PFSK-1 (cell line): ENCODE data around the gene DOCK4.

ENCODE experiments used
- FOXP2 ChIP-seq: optimal IDR thresholded peaks from 2 replicates; pipeline ENCODE3; 2011; ENCODE audit warnings: borderline replicate concordance, control low read depth, inconsistent platforms; ENCODE audit not compliant: insufficient read depth; ENCODE audit errors: extremely low read length, extremely low read depth
- POLR2AphosphoS5 ChIP-seq: IDR thresholded peaks from 2 replicates; pipeline ENCODE4 v1.6.1; 2012; ENCODE audit warnings: low read depth, mild to moderate bottlenecking, control low read depth, low read length, moderate library complexity
- SIN3A ChIP-seq: IDR thresholded peaks from 2 replicates; pipeline ENCODE4 v1.6.1; 2012; ENCODE audit warnings: mild to moderate bottlenecking, low read length, moderate library complexity, borderline replicate concordance; ENCODE audit not compliant: insufficient read depth
- TAF1 ChIP-seq: IDR thresholded peaks from 2 replicates; pipeline ENCODE4 v1.6.1; 2012; ENCODE audit warnings: low read length, control low read depth, borderline replicate concordance; ENCODE audit not compliant: insufficient read depth
- TF ChIP-seq, protein P1 (sequence below), 2 experiments: IDR thresholded peaks; 2 replicates each; pipeline versions ENCODE4 v1.6.1 to v1.8.0; 2011 to 2012; ENCODE audit warnings: low read depth in 2 of 2, low read length in 2 of 2, control low read depth in 1 of 2, inconsistent platforms in 1 of 2, mild to moderate bottlenecking in 1 of 2, moderate library complexity in 1 of 2; ENCODE audit not compliant: insufficient read depth in 1 of 2

DNA sequence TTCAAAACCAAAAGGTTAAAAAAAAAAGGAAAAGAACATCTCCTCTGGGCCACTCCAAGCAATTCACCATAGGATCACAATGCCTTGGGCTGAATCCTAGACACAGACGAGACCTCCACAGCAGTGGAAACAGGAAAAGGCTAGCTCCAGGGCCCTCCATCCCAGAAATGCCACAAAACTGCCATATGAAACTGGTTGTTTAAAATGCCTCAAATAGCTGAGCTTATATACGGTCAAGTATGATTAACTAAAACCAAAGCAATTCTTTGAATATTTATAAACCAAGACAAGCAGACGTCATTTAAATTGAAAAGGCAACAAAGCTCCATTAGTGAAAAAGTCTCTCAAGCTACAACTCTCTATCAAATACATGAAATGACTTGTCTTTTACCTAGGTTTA lies 63.1 kb downstream of the DOCK4 start:
- TF ChIP-seq, protein P1, sequence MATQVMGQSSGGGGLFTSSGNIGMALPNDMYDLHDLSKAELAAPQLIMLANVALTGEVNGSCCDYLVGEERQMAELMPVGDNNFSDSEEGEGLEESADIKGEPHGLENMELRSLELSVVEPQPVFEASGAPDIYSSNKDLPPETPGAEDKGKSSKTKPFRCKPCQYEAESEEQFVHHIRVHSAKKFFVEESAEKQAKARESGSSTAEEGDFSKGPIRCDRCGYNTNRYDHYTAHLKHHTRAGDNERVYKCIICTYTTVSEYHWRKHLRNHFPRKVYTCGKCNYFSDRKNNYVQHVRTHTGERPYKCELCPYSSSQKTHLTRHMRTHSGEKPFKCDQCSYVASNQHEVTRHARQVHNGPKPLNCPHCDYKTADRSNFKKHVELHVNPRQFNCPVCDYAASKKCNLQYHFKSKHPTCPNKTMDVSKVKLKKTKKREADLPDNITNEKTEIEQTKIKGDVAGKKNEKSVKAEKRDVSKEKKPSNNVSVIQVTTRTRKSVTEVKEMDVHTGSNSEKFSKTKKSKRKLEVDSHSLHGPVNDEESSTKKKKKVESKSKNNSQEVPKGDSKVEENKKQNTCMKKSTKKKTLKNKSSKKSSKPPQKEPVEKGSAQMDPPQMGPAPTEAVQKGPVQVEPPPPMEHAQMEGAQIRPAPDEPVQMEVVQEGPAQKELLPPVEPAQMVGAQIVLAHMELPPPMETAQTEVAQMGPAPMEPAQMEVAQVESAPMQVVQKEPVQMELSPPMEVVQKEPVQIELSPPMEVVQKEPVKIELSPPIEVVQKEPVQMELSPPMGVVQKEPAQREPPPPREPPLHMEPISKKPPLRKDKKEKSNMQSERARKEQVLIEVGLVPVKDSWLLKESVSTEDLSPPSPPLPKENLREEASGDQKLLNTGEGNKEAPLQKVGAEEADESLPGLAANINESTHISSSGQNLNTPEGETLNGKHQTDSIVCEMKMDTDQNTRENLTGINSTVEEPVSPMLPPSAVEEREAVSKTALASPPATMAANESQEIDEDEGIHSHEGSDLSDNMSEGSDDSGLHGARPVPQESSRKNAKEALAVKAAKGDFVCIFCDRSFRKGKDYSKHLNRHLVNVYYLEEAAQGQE (IDR thresholded peaks at IDR 0.05; ENCODE audit: insufficient read depth in 1 of 2, low read depth in 2 of 2, low read length in 2 of 2) = no peak
- TF ChIP-seq POLR2AphosphoS5 (no peak), SIN3A (no peak), TAF1 (no peak), FOXP2 (no peak)
